HUES6 (cell line): ENCODE results near the gene NUDT3.
"Not testable (repeated sequence)": the region's sequence is repeated elsewhere in the genome, so short reads cannot be mapped to it uniquely, and the experiment has no call there.

ENCODE experiments used
- H3K27ac ChIP-seq: 2 replicates; pipeline ENCODE4 v1.7.0; 2013; ENCODE audit warnings: low read depth, mild to moderate bottlenecking, low read length, inconsistent platforms
- H3K27me3 ChIP-seq: 2 replicates; pipeline ENCODE4 v1.6.1; 2013; ENCODE audit warnings: low read length; ENCODE audit not compliant: control insufficient read depth, insufficient read depth
- H3K36me3 ChIP-seq: 2 replicates; pipeline ENCODE4 v1.6.1; 2013; ENCODE audit warnings: low read length; ENCODE audit not compliant: control insufficient read depth, insufficient read depth
- H3K4me1 ChIP-seq: 2 replicates; pipeline ENCODE4 v1.6.1; 2013; ENCODE audit warnings: low read length; ENCODE audit not compliant: control insufficient read depth, insufficient read depth
- H3K4me3 ChIP-seq: 2 replicates; pipeline ENCODE4 v1.5.1; 2013; ENCODE audit warnings: low read depth, low read length
- H3K9ac ChIP-seq: one replicate; pipeline ENCODE4 v1.6.1; 2013; ENCODE audit warnings: mild to moderate bottlenecking, low read length
- H3K9me3 ChIP-seq: 2 replicates; pipeline ENCODE4 v1.6.1; 2013; ENCODE audit warnings: low read depth, low read length; ENCODE audit not compliant: control insufficient read depth, insufficient read depth

The NUDT3 gene

DNA sequence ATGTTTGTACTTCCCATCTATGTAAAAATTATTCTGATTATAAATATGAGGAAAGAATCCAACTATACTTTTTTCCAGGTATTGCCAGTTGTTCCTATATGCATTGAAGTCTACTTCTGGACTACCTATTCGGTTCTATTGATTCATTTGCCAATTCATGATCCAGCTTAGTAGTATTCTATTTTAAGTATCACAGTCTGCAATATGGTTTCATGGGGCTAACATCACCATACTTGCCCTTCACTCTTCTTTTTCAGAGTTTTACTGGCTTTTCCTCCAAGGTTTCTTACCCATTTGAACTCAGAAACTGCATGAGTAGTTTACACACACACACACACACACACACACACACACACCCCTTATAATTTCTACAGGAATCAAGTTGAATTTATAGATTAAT lies 34.5 kb downstream of the NUDT3 start:
- H3K4me1 ChIP-seq: peaks cover 4% of the 10 kb centered on the region
- no peak overlapping the region for H3K4me3 ChIP-seq
- H3K27me3 ChIP-seq: no peaks in the 10 kb centered on the region
- no peaks in the 10 kb centered on the region for H3K9me3 ChIP-seq
- no peak overlapping the region for H3K9ac ChIP-seq
- no peaks in the 10 kb centered on the region for H3K36me3 ChIP-seq
- H3K27ac ChIP-seq: no peak overlapping the region

DNA sequence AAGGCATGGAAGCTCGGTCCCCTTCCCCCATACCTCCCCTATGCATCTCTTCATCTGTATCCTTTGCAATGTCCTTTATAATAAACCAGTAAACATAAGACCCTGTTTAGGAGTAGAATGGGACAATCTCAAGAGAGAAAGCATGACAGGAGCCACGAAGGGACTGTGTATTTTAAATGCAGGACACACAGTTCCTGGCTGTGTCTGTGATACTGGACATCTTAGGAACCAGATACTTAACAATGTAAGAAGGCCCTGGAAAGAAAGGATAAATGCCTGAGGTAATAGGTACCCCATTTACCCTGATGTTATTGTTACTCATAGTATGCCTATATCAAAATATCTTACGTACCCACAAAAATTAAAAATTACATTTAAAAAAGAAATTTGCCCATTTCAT lies 36.6 kb downstream of the NUDT3 start:
- no peaks in the 10 kb centered on the region for H3K9me3 ChIP-seq
- no peak overlapping the region for H3K9ac ChIP-seq
- no peaks in the 10 kb centered on the region for H3K36me3 ChIP-seq
- no peaks in the 10 kb centered on the region for H3K27me3 ChIP-seq
- H3K4me3 ChIP-seq: no peak overlapping the region
- H3K27ac ChIP-seq: no peak overlapping the region
- no peaks in the 10 kb centered on the region for H3K4me1 ChIP-seq

- not testable (repeated sequence) for H3K27me3 ChIP-seq, H3K9ac ChIP-seq, H3K27ac ChIP-seq, H3K4me1 ChIP-seq, H3K36me3 ChIP-seq, H3K9me3 ChIP-seq, H3K4me3 ChIP-seq
These were observed 38.2 kb downstream of the NUDT3 start for GRCh38 chr6:34354230-34354629.

DNA sequence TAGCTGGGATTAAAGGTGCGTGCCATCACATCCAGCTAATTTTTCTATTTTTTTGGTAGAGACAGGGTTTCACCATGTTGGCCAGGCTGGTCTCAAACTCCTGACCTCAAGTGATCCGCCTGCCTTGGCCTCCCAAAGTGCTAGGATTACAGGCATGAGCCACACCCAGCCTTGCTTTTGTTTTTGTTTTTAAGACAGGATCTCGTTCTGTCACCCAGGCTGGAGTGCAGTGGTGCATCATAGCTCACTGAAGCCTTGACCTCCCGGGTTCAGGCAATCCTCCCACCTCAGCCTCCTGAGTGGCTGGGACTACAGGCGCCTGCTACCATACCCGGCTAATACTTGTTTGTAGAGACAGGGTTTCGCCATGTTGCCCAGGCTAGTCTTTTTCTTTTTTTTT lies 38.9 kb downstream of the NUDT3 start:
- H3K27ac ChIP-seq, H3K4me1 ChIP-seq, H3K27me3 ChIP-seq, H3K4me3 ChIP-seq, H3K9ac ChIP-seq, H3K36me3 ChIP-seq, H3K9me3 ChIP-seq: not testable (repeated sequence)

DNA sequence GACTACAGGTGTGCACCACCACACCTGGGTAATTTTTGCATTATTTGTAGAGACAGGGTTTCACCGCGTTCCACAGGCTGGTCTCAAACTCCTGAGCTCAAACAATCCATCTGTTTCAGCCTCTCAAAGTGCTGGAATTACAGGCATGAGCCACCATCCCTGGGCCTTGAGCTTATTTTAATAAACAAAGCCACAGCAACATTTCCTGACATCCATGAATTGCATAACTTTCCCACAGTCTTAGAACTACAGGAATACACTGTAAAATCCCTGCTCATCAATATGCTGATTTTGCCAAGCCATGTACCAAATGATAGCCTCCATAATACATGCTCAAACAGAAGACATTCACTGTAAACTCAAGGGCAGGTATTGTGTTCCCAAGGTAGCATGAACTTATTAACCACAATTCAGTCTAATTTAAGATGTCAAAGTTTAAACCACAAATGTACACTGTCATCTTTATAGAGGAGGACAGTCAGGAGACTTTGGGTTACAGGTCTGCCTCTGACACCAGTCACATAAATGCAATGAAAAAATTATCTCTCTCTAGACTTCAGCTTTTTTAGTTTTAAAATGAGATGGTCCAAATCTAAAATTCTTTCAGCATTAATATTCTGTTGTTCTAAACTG lies 40.0 kb downstream of the NUDT3 start:
- H3K4me3 ChIP-seq: no peak overlapping the region
- no peaks in the 10 kb centered on the region for H3K4me1 ChIP-seq
- H3K27ac ChIP-seq: no peak overlapping the region
- no peaks in the 10 kb centered on the region for H3K27me3 ChIP-seq
- H3K36me3 ChIP-seq: no peaks in the 10 kb centered on the region
- no peaks in the 10 kb centered on the region for H3K9me3 ChIP-seq
- H3K9ac ChIP-seq: no peak overlapping the region

GRCh38 chr6:34350934-34351217 lies 41.6 kb downstream of the NUDT3 start:
- no peaks in the 10 kb centered on the region for H3K9me3 ChIP-seq
- H3K27ac ChIP-seq: no peak overlapping the region
- H3K4me1 ChIP-seq: no peaks in the 10 kb centered on the region
- H3K9ac ChIP-seq: no peak overlapping the region
- no peak overlapping the region for H3K4me3 ChIP-seq
- H3K36me3 ChIP-seq: no peaks in the 10 kb centered on the region
- no peaks in the 10 kb centered on the region for H3K27me3 ChIP-seq

- no peaks in the 10 kb centered on the region for H3K9me3 ChIP-seq
- H3K27me3 ChIP-seq: no peaks in the 10 kb centered on the region
- H3K9ac ChIP-seq: no peak overlapping the region
- H3K4me3 ChIP-seq: no peak overlapping the region
- H3K36me3 ChIP-seq: no peaks in the 10 kb centered on the region
- no peak overlapping the region for H3K27ac ChIP-seq
- H3K4me1 ChIP-seq: no peaks in the 10 kb centered on the region
These were observed 42.1 kb downstream of the NUDT3 start for GRCh38 chr6:34350137-34350933.

DNA sequence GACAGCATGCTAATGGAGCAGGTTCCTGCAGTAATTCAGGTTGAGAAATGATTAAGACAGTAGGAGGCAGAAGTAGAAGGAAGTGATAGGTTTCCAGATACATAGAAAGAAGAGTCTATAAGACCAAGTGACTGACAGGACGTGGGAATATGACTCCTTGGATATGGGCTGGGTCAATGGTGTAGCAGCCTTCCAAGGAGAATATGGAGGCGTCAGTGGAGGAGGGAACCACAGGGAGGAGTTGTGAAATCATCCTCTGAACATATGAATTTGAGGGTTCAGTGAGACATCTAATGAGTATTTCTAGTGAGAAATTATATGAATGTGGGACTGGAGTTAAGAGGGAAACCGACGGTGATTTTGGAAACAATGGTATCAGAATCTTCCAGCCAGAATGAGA lies 43.3 kb downstream of the NUDT3 start:
- Histone ChIP-seq H3K9ac (no peak overlapping the region), H3K27ac (no peak overlapping the region), H3K9me3 (no peaks in the 10 kb centered on the region), H3K36me3 (no peaks in the 10 kb centered on the region), H3K27me3 (no peaks in the 10 kb centered on the region), H3K4me1 (no peaks in the 10 kb centered on the region), H3K4me3 (no peak overlapping the region)

DNA sequence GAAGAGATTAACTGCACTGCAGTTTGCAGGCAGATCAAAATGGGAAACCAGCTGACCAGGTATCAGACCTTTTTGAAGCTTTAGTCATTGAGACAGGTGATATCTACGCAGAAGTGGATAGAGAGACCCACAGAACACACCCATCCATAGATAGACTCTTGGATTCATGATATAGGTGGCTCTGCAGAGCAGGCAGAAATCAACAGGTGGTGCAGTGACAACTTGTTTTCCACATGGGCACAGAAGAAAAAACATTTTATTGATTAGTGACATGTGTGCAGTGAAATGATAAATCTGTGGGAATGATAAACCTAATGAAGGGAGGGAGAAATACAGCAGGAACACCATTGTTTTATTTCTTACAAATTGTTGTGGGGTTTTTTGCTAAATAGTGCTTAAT lies 45.2 kb downstream of the NUDT3 start:
- no peak overlapping the region for H3K27ac ChIP-seq

GRCh38 chr6:34346175-34347119 lies 46.0 kb downstream of the NUDT3 start:
- no peaks in the 10 kb centered on the region for H3K27me3 ChIP-seq
- no peaks in the 10 kb centered on the region; the same call in 1 of the 2 replicates for H3K36me3 ChIP-seq
- H3K4me3 ChIP-seq: no peak overlapping the region
- no peaks in the 10 kb centered on the region for H3K4me1 ChIP-seq
- H3K27ac ChIP-seq: no peak overlapping the region
- H3K9me3 ChIP-seq: no peaks in the 10 kb centered on the region
- H3K9ac ChIP-seq: no peak overlapping the region

More for the DNA sequence above, 45.2 kb downstream of the NUDT3 start:
- no peaks in the 10 kb centered on the region for H3K9me3 ChIP-seq
- no peak overlapping the region for H3K9ac ChIP-seq
- no peaks in the 10 kb centered on the region for H3K36me3 ChIP-seq
- H3K4me1 ChIP-seq: no peaks in the 10 kb centered on the region
- H3K4me3 ChIP-seq: no peak overlapping the region
- H3K27me3 ChIP-seq: no peaks in the 10 kb centered on the region

DNA sequence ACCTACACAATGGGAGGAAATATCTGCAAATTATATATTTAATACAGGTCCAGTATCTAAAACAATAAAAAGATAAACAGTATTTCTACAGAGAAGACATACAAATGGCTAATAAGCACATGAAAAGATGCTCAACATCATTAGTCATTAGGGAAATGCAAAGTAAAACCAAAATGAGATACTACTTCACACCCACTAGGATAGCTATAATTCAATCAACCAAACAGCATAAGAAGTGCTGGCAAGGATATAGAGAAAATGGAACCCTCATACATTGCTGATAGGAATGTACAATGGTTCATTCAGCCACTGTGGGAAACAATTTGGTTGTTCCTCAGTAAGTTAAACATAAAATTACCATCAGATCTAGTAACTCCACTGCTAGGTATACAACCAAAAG lies 48.7 kb downstream of the NUDT3 start:
- no peak overlapping the region for H3K27ac ChIP-seq
- peaks cover 8% of the 10 kb centered on the region for H3K4me1 ChIP-seq
- no peaks in the 10 kb centered on the region for H3K27me3 ChIP-seq
- H3K9me3 ChIP-seq: no peaks in the 10 kb centered on the region
- H3K36me3 ChIP-seq: peaks cover 3% of the 10 kb centered on the region
- no peak overlapping the region for H3K4me3 ChIP-seq
- no peak overlapping the region for H3K9ac ChIP-seq
